DMS79 (cell line): ENCODE results near the gene PYGO2.
A peak's percentile ranks its signal among the peaks of the same experiment; 100 is the strongest.

ENCODE experiments used
- DNase-seq: peaks from one replicate; lab custom pipeline; 2025; lab: John Stamatoyannopoulos, UW

The PYGO2 gene

GRCh38 chr1:154962156-154962749, 671 bp upstream of the PYGO2 start:
- no peak for DNase-seq

DNA sequence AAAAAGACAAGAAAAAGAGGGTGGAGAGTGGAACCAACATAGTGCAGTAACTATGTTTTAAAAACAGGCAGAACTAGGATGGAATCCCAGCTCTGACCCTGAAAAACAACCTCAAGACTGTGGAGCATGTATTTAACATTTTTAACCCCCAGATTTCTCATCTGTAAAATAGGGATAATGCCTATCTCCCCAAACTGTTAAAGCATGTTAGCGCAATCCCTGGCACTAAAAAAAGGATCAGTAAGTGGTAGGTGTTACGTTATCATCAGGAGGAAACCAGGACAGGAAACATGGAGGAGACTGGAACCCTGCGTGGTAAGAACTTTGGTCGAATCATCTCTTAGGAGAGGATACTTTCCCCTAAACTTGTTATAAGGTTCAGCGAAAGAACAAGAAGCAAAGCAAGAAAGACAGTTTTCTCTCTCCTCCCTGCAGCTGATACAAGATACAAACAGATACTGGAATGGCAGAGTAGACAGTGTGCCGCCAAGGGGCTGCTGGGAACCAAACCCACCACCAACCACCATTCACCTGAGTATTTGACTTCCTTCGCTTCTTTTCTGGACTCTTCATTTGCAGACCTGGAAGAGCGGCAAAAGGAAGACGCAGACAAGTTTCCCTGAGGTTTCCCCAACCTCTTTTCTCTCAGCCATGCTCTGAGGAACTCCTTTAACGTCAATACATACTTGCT, 991 bp downstream of the PYGO2 start:
- DNase-seq, result no peak

- no peak for DNase-seq
Observed at GRCh38 chr1:154959426-154959780, 2.2 kb downstream of the PYGO2 start.

DNA sequence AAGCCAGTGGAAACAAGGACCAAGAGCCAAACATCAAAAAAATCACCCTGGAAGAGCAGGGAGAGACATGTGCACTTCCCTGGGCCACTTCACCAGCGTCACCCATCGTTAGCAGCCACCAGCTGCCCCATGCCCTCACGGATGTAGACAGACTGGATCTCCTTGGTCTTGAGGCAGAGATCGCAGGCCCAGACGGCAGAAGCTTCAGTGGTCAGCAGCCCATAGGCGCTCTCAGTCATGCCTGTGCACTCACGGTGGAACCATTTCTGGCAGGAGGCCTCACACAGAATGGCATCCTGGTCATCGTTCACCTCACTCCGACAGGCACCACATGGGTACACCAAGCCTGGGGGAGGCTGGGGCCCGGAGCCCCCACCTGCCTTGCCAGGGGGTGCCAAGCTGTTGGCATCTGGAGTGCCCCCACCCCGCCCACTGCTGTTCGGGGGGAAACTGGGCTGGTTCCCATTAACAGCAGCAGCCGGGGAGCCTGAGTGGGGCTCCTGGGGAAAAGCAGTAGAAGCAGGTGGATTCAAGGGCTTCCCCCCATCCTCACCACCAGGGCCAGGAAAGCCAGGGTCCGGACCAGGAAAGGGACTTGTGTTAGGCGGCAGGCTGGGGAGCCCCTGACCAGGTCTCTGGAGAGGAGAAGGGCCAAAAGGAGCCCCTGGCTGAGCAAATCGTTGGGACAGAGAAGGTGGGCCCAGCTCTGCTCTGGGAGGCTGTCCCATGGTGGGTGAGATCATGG, 2.7 kb downstream of the PYGO2 start:
- peak; percentile 18 for DNase-seq

- no peak for DNase-seq
Observed at GRCh38 chr1:154958036-154958435, 3.5 kb downstream of the PYGO2 start.

DNA sequence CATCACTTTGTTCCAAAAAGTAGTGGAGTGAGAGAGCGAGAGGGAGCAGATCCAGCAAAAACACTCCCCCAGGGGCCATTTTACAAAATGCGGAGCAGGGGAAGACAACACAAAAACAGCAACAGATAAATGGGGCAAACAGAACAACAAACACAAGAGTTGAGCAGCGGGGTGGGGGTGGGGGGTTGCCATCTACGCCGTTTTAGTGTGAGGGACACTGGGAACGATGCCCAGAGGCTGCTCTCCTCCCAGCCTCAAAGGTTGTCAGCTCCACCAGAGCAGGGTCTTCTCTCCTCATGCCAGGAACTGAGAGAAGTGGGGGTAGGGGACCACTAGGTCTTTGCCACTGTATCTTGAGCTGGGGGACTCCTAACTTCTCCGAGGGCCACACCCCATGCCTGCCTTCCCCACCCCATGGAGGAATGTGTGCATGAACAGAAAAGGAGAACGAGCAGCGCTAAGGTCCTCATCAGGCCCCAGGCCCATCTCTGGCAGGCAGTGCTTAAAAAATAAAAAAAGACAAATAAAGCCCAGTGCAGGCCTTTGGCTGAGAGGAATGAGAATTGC, 4.4 kb downstream of the PYGO2 start:
- no peak for DNase-seq

DNA sequence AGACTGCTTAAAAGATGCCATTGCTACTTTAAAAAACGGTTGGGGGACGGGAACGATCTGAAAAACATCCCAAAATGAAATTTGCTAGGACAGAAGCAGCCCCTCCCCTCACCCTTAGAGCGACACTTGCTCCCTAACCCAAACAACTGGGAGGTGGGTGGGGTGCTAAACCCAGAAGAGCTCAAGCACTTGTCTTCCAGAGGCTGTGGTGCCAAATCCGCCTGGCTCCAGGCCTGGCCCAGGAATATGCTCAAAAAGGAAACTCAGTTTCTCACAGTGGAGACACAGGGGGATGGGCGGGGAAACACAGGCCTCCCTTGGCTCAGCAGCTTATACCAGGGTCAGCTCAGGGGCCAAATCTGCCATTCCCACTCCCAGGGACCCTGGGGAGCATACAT, 5.0 kb downstream of the PYGO2 start:
- DNase-seq, result no peak

DNA sequence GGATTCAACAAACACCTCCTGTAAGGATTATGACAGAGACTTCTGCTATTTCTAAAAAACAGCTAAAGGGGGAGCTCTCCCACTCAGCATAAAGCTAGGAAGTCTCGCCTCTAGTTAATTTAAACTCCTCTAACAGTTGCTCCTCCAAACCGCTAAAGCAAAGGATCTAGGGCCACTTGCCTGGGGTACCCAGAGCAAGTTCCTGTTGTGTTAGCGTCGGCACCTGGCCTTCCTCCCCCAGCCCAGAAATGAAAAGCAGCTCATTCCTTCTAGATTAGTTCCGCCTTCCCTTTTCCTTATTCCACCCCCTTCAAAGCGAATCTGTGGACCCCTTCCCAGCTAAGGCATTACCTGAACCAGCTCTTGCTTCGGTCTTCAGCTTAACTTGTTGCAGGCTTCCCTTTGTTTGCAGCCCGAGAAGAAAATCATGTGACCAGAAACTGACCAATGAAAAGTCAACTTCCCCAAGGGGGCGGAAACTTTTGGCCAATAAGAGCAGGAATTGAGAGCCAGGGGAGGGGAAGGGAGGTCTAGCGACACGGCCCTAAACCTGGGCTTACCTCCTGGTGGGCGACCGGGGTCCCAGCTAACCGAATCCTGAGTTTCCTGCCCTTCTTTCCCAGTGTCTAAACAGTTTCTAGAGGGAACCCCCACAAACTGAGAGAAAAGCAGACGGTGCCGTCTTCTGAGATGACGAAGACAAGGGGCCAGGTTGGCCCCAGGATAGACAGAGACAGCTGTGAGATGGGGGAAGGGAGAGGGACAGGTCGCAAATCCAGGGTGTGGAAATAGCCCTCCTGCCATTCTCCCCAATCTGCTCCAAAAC, 5.7 kb downstream of the PYGO2 start, which contains the start of gene PBXIP1:
TSS of gene PBXIP1 (minus strand) at position 382 of the 826 bp plus-strand sequence. CDS start 2,378 bp downstream, outside the sequence.
- peak; percentile 81 for DNase-seq

- DNase-seq, result peak; percentile 52
Observed at GRCh38 chr1:154955039-154955717, 6.4 kb downstream of the PYGO2 start.

- no peak for DNase-seq
Observed at GRCh38 chr1:154954541-154954940, 7.0 kb downstream of the PYGO2 start.

- no peak for DNase-seq
Observed at GRCh38 chr1:154953611-154954038, 8.0 kb downstream of the PYGO2 start.

DNA sequence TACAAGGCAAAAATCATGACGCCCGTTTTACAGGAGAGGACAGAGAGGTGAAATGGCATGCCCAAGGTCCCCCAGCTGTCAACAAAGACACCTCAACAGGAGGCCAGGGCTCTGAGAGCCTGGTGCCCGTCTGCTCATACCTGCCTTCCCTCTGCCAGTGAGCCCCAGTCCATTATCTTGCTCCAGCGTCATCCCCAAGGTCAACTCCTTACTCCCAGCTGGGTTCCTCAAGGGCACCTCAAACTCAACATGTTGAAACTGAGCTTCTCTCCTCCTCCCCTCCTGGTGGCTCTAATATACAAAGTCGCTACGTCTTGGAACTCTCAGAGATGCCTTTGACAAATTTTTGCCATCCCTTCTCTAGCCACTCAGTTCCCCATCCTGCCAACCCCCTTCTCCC, 8.9 kb downstream of the PYGO2 start:
- no peak for DNase-seq

- DNase-seq, result no peak
Observed at GRCh38 chr1:154951901-154952657, 9.5 kb downstream of the PYGO2 start.

DNA sequence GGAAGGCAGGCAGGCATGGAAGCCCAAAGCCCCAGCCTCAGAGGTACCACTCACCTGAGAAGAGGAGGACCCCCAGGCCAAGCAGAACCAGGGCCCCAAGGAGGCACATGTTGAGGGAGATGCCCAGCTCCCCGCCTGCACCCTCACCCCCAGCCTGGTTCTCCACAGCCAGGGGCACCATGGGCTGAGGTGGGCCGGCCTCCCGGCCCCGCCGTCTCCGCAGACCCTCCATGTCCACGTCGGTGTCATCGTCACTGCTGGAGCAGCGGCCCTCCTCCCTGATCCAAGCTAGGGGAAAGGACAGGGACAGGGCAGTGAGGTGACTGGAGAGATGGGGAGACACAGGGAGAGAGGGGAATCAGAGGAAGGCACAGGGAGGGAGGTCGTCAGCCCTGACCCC, 13.5 kb downstream of the PYGO2 start:
- DNase-seq, result no peak

DNA sequence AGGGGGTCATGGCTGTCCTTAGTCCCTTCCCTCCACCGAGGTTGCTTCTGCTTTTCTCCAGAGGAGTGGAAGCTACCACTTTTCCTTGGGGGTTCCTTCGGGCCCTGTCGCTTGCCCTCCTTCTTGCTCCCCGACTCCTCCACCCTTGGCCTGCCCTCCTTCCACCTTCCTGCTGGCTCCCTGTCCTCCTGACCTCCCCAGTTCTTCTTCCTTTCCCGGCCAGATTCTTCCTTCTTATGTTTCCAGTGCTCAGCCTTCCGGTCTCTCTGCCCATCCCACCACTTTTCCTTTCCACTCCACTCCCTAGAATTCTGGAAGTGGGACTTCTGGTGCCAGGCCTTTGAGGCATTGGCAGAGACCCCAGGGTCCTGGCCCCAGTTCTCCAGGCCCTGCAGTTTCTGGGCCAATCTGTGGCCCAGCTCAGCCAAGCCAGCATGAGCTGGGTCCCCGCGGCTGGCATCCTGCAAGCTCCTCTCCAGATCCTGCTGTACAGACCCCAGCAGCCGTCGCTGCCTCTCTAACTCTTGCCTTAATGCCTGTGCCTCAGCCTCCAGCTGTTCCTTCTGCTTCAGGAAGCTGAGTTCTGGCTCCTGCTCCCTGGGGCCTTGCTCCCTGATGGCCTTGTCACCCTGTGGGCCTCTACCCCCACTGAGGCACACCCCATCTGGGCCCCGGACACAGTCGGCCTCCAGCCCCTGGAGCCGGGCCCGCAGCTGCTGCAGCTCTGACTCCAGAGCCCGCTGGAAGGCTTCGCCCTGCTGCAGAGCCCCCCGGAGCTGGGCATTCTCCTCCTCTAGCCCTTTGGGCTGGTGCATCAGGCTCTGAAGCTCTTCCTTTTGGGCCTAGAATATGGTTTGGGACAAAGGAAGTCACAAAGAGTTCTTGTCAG, 15.4 kb downstream of the PYGO2 start:
- DNase-seq, result no peak

- DNase-seq, result no peak
Observed at GRCh38 chr1:154945160-154945961, 16.2 kb downstream of the PYGO2 start.

- no peak for DNase-seq
Observed at GRCh38 chr1:154944401-154945159, 17.0 kb downstream of the PYGO2 start.
